Measurements from ENCODE around the gene ADAM12. TPM values are rescaled to one million over a fixed set of nuclear protein-coding genes. Genes with fewer than 3 reads are reported as not detected.

ADAM12 gene
- total RNA-seq, 1 experiment from 2014 or later = 0.24 TPM

GRCh38 chr10:126226205-126226604 lies 162.1 kb downstream of the ADAM12 start:
- Histone ChIP-seq H2BK120ac (ENCODE audit: low read depth, low read length, poor library complexity, severe bottlenecking) (no peak overlapping the region), H4K91ac (ENCODE audit: insufficient read length, low read depth, low read length) (no peak overlapping the region), H2BK15ac (ENCODE audit: low read depth, low read length) (no peak overlapping the region), H3K4ac (ENCODE audit: low read depth, low read length) (no peak overlapping the region), H2BK20ac (ENCODE audit: low read depth, low read length, poor library complexity, severe bottlenecking) (no peak overlapping the region), H2BK12ac (ENCODE audit: insufficient read length, low read depth, low read length) (no peak overlapping the region), H2AK5ac (ENCODE audit: insufficient read length, low read length) (no peak overlapping the region), H3K27ac (ENCODE audit: insufficient read length, low read depth, low read length) (no peak overlapping the region), H2AFZ (ENCODE audit: low read length) (no peak overlapping the region), H3K9ac (ENCODE audit: extremely low read depth, insufficient read length, low read length) (no peak overlapping the region), H3K4me1 (ENCODE audit: insufficient read depth, low read length) (peaks cover 2% of the 10 kb centered on the region; the same call in 1 of the 2 replicates), H3K4me2 (ENCODE audit: insufficient read depth, insufficient read length, low read length) (no peak overlapping the region), H4K20me1 (ENCODE audit: control insufficient read depth, insufficient read depth, insufficient read length) (no peaks in the 10 kb centered on the region), H3K56ac (ENCODE audit: insufficient read length, low read depth, low read length) (no peak overlapping the region), H2BK5ac (ENCODE audit: insufficient read length, low read length) (no peak overlapping the region), H3K79me2 (ENCODE audit: insufficient read depth, low read length) (no peaks in the 10 kb centered on the region), H3K23me2 (ENCODE audit: insufficient read length, low read depth, low read length, poor library complexity, severe bottlenecking) (no peaks in the 10 kb centered on the region), H4K5ac (ENCODE audit: insufficient read length, low read depth, low read length) (no peak overlapping the region), H3K18ac (ENCODE audit: insufficient read length, low read depth, low read length) (no peak overlapping the region), H3K27me3 (ENCODE audit: insufficient read depth, low read length) (no peaks in the 10 kb centered on the region), H3K23ac (ENCODE audit: insufficient read length, low read depth, low read length) (no peak overlapping the region), H3K14ac (ENCODE audit: insufficient read depth, low read length) (no peak overlapping the region), H3K9me3 (ENCODE audit: control insufficient read depth, low read depth, low read length) (no peaks in the 10 kb centered on the region), H3K79me1 (ENCODE audit: insufficient read depth, low read depth, low read length, poor library complexity, severe bottlenecking) (no peaks in the 10 kb centered on the region), H3T11ph (ENCODE audit: low read length) (no peak overlapping the region), H4K8ac (replicated peaks; ENCODE audit: insufficient read length, low read depth, low read length) (no peak overlapping the region)
- no peaks in the 10 kb centered on the region for H3K9me3 Mint-ChIP-seq
- peaks cover 12 to 16% of the 10 kb centered on the region in 2 experiments; a peak in 3 of 4 replicates for H3K4me1 Mint-ChIP-seq
- H3K4me3 Mint-ChIP-seq = no peak overlapping the region
- H3K27ac Mint-ChIP-seq = no peak overlapping the region
- H3K36me3 Mint-ChIP-seq (ENCODE audit: insufficient read depth in 1 of 3, low read depth in 3 of 3) = no peaks in the 10 kb centered on the region; a peak in 2 of 7 replicates
- H3K27me3 Mint-ChIP-seq (ENCODE audit: low read depth) = no peaks in the 10 kb centered on the region; the same call in none of the 2 replicates
- no peak for TF ChIP-seq CTCF (conservative IDR thresholded peaks at IDR 0.05)
- no CpG with 5 or more reads among the region's 9 CpGs for WGBS (ENCODE audit: extremely low coverage, insufficient read length, low lambda C conversion rate)
- no peak for DNase-seq

All from H9 (cell line).